Right lobe of liver (tissue), 4 donors: ENCODE data around the gene RPL29.

Experiments
- CTCF ChIP-seq, 4 donors: fragments of 200-600 bp in 3 of 4; fragments of 450-650 bp in 1 of 4; IDR thresholded peaks; one replicate each; pipeline versions ENCODE4 v1.5.1 to v1.8.0; 2016 to 2022; ENCODE audit warnings: antibody characterized with exemption in 4 of 4, mild to moderate bottlenecking in 2 of 4
- POLR2A ChIP-seq: fragments of 450-650 bp; IDR thresholded peaks from one replicate; pipeline ENCODE4 v1.6.1; 2017; ENCODE audit warnings: antibody characterized with exemption, mild to moderate bottlenecking
- donor health status: DM: no; HTN: no; CAD: no.
- donor health status: DM: no; HTN: no; CAD: no.
- donor health status: DM: no; HTN: yes; CAD: no.

- TF ChIP-seq CTCF (IDR thresholded peaks at IDR 0.05) (no peak), POLR2A (no peak)
Observed at GRCh38 chr3:52041118-52041731, 45.5 kb upstream of the RPL29 start.
